Astrocyte (in vitro differentiated cells and primary cell): ENCODE measurements around the gene SNUPN. TPM values are rescaled to one million over a fixed set of nuclear protein-coding genes. Genes with fewer than 3 reads are reported as not detected.

ENCODE experiments used
- DNase-seq: peaks from one replicate; pipeline ENCODE4 v3.0.0-alpha.2; 2010; ENCODE audit warnings: low read depth
- FAIRE-seq: peaks from 2 replicates; lab custom pipeline; 2011; peaks lifted over from hg19 to GRCh38; lab: Jason Lieb, UNC
- H2AFZ ChIP-seq: 2 replicates; pipeline ENCODE4 v1.6.0; 2012; ENCODE audit warnings: low read depth, low read length, inconsistent platforms
- H3K27ac ChIP-seq: 2 replicates; pipeline ENCODE4 v1.5.1; 2011; ENCODE audit warnings: low read depth, low read length, inconsistent platforms
- H3K27me3 ChIP-seq: 2 replicates; pipeline ENCODE4 v1.6.0; 2011; ENCODE audit warnings: low read length, inconsistent platforms; ENCODE audit not compliant: insufficient read depth
- H3K36me3 ChIP-seq: 2 replicates; pipeline ENCODE4 v1.5.1; 2011; ENCODE audit warnings: low read length, inconsistent platforms; ENCODE audit not compliant: insufficient read depth
- H3K4me1 ChIP-seq: 2 replicates; pipeline ENCODE4 v1.5.1; 2011; ENCODE audit warnings: low read length, inconsistent platforms; ENCODE audit not compliant: insufficient read depth
- H3K4me2 ChIP-seq: 2 replicates; pipeline ENCODE4 v1.6.0; 2012; ENCODE audit warnings: low read length, inconsistent platforms
- H3K4me3 ChIP-seq: 2 replicates; pipeline ENCODE4 v1.5.1; 2011; ENCODE audit warnings: low read depth, mild to moderate bottlenecking, low read length, inconsistent platforms; ENCODE audit not compliant: insufficient read depth
- H3K79me2 ChIP-seq: 2 replicates; pipeline ENCODE4 v1.6.0; 2012; ENCODE audit warnings: mild to moderate bottlenecking, low read length, inconsistent platforms; ENCODE audit not compliant: insufficient read depth
- H3K9ac ChIP-seq: 2 replicates; pipeline ENCODE4 v1.6.0; 2012; ENCODE audit warnings: mild to moderate bottlenecking, low read length, inconsistent platforms
- H3K9me3 ChIP-seq: 2 replicates; pipeline ENCODE4 v1.5.1; 2012; ENCODE audit warnings: low read depth, mild to moderate bottlenecking, low read length, inconsistent platforms; ENCODE audit not compliant: insufficient read depth
- H4K20me1 ChIP-seq: 2 replicates; pipeline ENCODE4 v1.6.0; 2012; ENCODE audit warnings: low read length, inconsistent platforms; ENCODE audit not compliant: insufficient read depth
- H3K27ac Mint-ChIP-seq: one replicate; pipeline ENCODE4 v1.8.0; 2021; ENCODE audit warnings: mild to moderate bottlenecking, mixed read lengths; ENCODE audit not compliant: unreplicated experiment
- H3K27me3 Mint-ChIP-seq: one replicate; pipeline ENCODE4 v1.8.0; 2021; ENCODE audit warnings: low read depth, mixed read lengths; ENCODE audit not compliant: unreplicated experiment
- H3K36me3 Mint-ChIP-seq: one replicate; pipeline ENCODE4 v1.8.0; 2021; ENCODE audit warnings: low read depth, mixed read lengths; ENCODE audit not compliant: unreplicated experiment
- H3K4me1 Mint-ChIP-seq: one replicate; pipeline ENCODE4 v1.8.0; 2021; ENCODE audit warnings: low read depth, mixed read lengths; ENCODE audit not compliant: unreplicated experiment
- H3K4me3 Mint-ChIP-seq: one replicate; pipeline ENCODE4 v1.8.0; 2021; ENCODE audit warnings: mild to moderate bottlenecking, moderate library complexity, mixed read lengths; ENCODE audit not compliant: unreplicated experiment
- H3K9me3 Mint-ChIP-seq: one replicate; pipeline ENCODE4 v1.8.0; 2021; ENCODE audit warnings: mild to moderate bottlenecking, mixed read lengths; ENCODE audit not compliant: unreplicated experiment
- CTCF ChIP-seq: IDR thresholded peaks from 2 replicates; pipeline ENCODE4 v1.5.1; 2011; ENCODE audit warnings: low read depth, mild to moderate bottlenecking, inconsistent platforms, low read length, moderate library complexity; ENCODE audit not compliant: insufficient read depth
- EZH2 ChIP-seq: IDR thresholded peaks from 2 replicates; pipeline ENCODE4 v1.6.1; 2012; ENCODE audit warnings: mild to moderate bottlenecking, low read length, inconsistent platforms; ENCODE audit not compliant: insufficient read depth
- total RNA-seq: library from RNA; stranded (reverse); gene quantifications from 2 replicates; pipeline ENCODE4 v1.2.1, GENCODE V29; 2021

SNUPN gene
- total RNA-seq, 1 donor from 2014 or later: 15.9 TPM

GRCh38 chr15:75620058-75620820, 5.3 kb downstream of the SNUPN start:
- H3K27ac ChIP-seq: peak overlapping the region; percentile 79
- Mint-ChIP-seq H3K4me1 (peaks cover 15% of the 10 kb centered on the region), H3K36me3 (peaks cover 9% of the 10 kb centered on the region), H3K27me3 (no peaks in the 10 kb centered on the region), H3K4me3 (peak overlapping the region; percentile 47), H3K27ac (peak overlapping the region; percentile 94), H3K9me3 (no peaks in the 10 kb centered on the region)
- TF ChIP-seq CTCF (no peak), EZH2 (no peak)
- no peak overlapping the region for H3K4me3 ChIP-seq
- peak; percentile 71 for DNase-seq
- H3K9me3 ChIP-seq: no peaks in the 10 kb centered on the region
- peaks cover 15% of the 10 kb centered on the region for H3K4me1 ChIP-seq
- no peaks in the 10 kb centered on the region for H3K27me3 ChIP-seq
- H3K36me3 ChIP-seq: peaks cover 23% of the 10 kb centered on the region
- peak overlapping the region; percentile 23 for H2AFZ ChIP-seq
- no peak for FAIRE-seq
- peak overlapping the region; percentile 75 for H3K9ac ChIP-seq
- no peaks in the 10 kb centered on the region for H3K79me2 ChIP-seq
- H3K4me2 ChIP-seq: peak overlapping the region; percentile 81
- no peaks in the 10 kb centered on the region for H4K20me1 ChIP-seq

DNA sequence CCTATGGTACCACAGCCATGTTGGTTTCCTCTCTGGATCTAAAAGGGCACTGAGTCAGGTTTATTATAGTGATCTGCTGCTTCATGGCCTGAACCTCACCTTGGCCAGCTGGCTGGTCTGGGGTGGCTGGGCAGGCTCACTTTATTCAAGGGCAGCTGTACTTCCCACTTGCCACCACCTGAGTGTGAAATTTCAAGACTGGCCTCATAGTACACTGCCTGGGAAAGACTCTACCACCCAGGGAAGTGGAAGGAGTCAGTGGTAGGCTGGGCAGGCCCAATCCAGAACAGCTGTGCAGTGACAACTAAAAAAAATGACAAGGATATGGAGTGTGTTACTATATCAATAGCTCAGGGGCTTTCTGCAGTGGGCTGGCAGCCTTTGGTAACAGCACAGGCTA, 8.8 kb downstream of the SNUPN start:
- Histone ChIP-seq H3K4me1 (peaks cover 14% of the 10 kb centered on the region), H3K9ac (no peak overlapping the region), H2AFZ (no peak overlapping the region), H3K9me3 (no peaks in the 10 kb centered on the region), H3K36me3 (peaks cover 35% of the 10 kb centered on the region), H3K27me3 (no peaks in the 10 kb centered on the region), H3K27ac (no peak overlapping the region), H3K79me2 (no peaks in the 10 kb centered on the region), H4K20me1 (peaks cover 5% of the 10 kb centered on the region), H3K4me2 (no peak overlapping the region), H3K4me3 (no peak overlapping the region)
- Mint-ChIP-seq H3K4me3 (no peak overlapping the region), H3K4me1 (peaks cover 14% of the 10 kb centered on the region), H3K9me3 (no peaks in the 10 kb centered on the region), H3K36me3 (peaks cover 18% of the 10 kb centered on the region), H3K27me3 (no peaks in the 10 kb centered on the region), H3K27ac (no peak overlapping the region)
- no peak for TF ChIP-seq CTCF
- TF ChIP-seq EZH2: no peak
- DNase-seq (no peak), FAIRE-seq (no peak)
